ENCODE results near the gene CREB3L2.

CREB3L2 gene

DNA sequence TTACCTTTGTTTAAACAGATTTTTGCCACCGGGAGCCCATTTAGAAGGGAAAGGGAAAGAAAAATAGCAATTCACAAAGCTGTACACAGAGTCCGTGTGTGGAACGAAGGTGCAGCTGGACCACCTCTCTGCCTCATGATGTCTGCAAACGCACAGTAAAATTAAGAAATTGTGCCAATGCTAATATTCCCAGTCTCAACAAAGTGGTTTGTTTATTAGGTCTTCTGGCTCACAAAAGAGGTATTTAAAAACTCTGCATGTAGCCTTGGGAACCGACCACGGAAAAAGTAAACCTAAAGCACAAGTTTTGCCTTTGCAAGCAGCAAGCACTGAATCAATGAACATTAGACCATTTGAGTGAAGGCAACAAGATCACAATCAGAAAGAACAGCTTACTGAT, 57.7 kb downstream of the CREB3L2 start:
- H3K4me3 ChIP-seq (ENCODE audit: low read depth, low read length), result no peak overlapping the region
- CTCF ChIA-PET, result interaction anchor here (0.7 kb wide), 1 partner anchor 44 kb away, joined by 3 read pairs; no protein-coding TSS in a partner anchor
- H3K9me3 ChIP-seq (ENCODE audit: control insufficient read depth, insufficient read depth, low read depth, low read length), result no peaks in the 10 kb centered on the region
- H3K4me1 ChIP-seq (ENCODE audit: control insufficient read depth, insufficient read depth, low read length), result no peaks in the 10 kb centered on the region
- H3K27ac ChIP-seq (ENCODE audit: extremely low read depth, low read depth, low read length), result no peak overlapping the region
- H3K36me3 ChIP-seq (ENCODE audit: control insufficient read depth in 2 of 2, insufficient read depth in 1 of 2, low read length in 2 of 2), result no peaks in the 10 kb centered on the region
- TF ChIP-seq, protein P1, sequence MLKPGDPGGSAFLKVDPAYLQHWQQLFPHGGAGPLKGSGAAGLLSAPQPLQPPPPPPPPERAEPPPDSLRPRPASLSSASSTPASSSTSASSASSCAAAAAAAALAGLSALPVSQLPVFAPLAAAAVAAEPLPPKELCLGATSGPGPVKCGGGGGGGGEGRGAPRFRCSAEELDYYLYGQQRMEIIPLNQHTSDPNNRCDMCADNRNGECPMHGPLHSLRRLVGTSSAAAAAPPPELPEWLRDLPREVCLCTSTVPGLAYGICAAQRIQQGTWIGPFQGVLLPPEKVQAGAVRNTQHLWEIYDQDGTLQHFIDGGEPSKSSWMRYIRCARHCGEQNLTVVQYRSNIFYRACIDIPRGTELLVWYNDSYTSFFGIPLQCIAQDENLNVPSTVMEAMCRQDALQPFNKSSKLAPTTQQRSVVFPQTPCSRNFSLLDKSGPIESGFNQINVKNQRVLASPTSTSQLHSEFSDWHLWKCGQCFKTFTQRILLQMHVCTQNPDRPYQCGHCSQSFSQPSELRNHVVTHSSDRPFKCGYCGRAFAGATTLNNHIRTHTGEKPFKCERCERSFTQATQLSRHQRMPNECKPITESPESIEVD (tag by site-specific recombination; IDR thresholded peaks at IDR 0.05), result peak; percentile 60
- TF ChIP-seq ZNF423 (tag by site-specific recombination; IDR thresholded peaks at IDR 0.05), result no peak
- POLR2A ChIA-PET, result no interaction called here

DNA sequence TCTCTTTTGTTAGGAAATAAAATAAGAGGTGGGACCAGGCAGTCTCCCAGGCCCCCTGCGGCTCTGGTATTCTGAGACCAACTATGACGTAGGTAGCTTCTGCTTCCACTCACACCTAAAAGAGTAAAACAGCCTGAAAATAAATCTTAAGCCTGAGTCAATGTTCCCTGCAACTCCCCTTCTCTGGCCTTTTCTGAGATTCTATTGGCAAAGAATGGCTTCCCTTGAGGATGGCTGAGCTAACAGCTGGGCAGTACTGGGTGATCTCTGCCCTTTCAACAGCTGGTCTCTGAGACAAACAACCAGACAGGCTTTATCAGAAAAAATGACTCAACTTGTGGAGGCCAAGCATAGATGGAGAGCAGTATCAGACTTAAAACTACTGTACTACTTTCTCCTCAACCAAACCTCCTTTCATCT, 58.7 kb downstream of the CREB3L2 start:
- Histone ChIP-seq H3K36me3 (ENCODE audit: control insufficient read depth in 2 of 2, insufficient read depth in 1 of 2, low read length in 2 of 2) (no peaks in the 10 kb centered on the region), H3K4me1 (ENCODE audit: control insufficient read depth, insufficient read depth, low read length) (no peaks in the 10 kb centered on the region), H3K4me3 (ENCODE audit: low read depth, low read length) (no peak overlapping the region), H3K9me3 (ENCODE audit: control insufficient read depth, insufficient read depth, low read depth, low read length) (no peaks in the 10 kb centered on the region), H3K27ac (ENCODE audit: extremely low read depth, low read depth, low read length) (no peak overlapping the region)
- ChIA-PET CTCF (no interaction called here), POLR2A (interaction anchor here (1.0 kb wide), 1 partner anchor 59 kb away, joined by 3 read pairs; the partner anchor contains the start of gene CREB3L2)
- TF ChIP-seq, protein P2, sequence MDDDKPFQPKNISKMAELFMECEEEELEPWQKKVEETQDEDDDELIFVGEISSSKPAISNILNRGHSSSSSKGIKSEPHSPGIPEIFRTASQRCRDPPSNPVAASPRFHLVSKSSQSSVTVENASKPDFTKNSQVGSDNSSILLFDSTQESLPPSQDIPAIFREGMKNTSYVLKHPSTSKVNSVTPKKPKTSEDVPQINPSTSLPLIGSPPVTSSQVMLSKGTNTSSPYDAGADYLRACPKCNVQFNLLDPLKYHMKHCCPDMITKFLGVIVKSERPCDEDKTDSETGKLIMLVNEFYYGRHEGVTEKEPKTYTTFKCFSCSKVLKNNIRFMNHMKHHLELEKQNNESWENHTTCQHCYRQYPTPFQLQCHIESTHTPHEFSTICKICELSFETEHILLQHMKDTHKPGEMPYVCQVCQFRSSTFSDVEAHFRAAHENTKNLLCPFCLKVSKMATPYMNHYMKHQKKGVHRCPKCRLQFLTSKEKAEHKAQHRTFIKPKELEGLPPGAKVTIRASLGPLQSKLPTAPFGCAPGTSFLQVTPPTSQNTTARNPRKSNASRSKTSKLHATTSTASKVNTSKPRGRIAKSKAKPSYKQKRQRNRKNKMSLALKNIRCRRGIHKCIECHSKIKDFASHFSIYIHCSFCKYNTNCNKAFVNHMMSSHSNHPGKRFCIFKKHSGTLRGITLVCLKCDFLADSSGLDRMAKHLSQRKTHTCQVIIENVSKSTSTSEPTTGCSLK (tag by site-specific recombination; IDR thresholded peaks at IDR 0.05), result no peak
- peak; percentile 57; the same call in 1 of the 2 replicates for TF ChIP-seq ZNF629 (tag by site-specific recombination; IDR thresholded peaks at IDR 0.05)

DNA sequence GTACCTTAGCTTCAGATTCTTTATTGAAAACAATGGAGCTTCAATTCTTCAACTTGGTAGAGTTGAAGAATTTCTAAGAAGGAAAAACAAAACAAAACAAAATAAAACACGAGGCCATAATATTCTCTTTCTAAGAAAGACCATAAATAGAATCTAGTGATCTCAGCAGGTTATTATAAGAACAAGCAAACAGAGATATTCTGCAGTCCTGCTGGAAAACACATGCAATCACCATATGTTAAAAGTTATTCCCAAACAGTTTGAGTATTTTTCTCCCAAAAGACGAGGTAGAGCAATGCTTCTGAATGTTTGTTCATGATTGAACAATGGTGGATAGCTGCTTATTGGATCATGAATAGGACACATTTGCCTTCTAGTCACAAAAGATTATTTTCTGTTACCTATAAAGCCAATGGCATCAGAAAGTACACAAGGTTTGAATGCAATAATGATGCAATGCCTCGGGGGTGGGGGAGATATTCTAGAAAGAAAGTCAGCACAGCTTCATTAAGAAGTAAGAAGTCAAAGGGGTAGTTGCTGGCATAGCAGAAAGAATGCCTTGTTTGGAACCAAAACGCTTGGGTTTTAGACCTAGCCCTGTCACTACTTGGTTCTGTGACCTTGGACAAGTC, 59.3 kb downstream of the CREB3L2 start:
- Histone ChIP-seq H3K9me3 (ENCODE audit: control insufficient read depth, insufficient read depth, low read depth, low read length) (no peaks in the 10 kb centered on the region), H3K36me3 (ENCODE audit: control insufficient read depth in 2 of 2, insufficient read depth in 1 of 2, low read length in 2 of 2) (no peaks in the 10 kb centered on the region), H3K27ac (ENCODE audit: extremely low read depth, low read depth, low read length) (no peak overlapping the region), H3K4me3 (ENCODE audit: low read depth, low read length) (no peak overlapping the region), H3K4me1 (ENCODE audit: control insufficient read depth, insufficient read depth, low read length) (no peaks in the 10 kb centered on the region)
- POLR2A ChIA-PET, result interaction anchor here (1.0 kb wide), 1 partner anchor 60 kb away, joined by 3 read pairs; the partner anchor contains the start of gene CREB3L2
- TF ChIP-seq, protein P3, sequence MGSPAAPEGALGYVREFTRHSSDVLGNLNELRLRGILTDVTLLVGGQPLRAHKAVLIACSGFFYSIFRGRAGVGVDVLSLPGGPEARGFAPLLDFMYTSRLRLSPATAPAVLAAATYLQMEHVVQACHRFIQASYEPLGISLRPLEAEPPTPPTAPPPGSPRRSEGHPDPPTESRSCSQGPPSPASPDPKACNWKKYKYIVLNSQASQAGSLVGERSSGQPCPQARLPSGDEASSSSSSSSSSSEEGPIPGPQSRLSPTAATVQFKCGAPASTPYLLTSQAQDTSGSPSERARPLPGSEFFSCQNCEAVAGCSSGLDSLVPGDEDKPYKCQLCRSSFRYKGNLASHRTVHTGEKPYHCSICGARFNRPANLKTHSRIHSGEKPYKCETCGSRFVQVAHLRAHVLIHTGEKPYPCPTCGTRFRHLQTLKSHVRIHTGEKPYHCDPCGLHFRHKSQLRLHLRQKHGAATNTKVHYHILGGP (tag by site-specific recombination; IDR thresholded peaks at IDR 0.05), result peak; percentile 96
- TF ChIP-seq ZNF221 (tag by site-specific recombination; IDR thresholded peaks at IDR 0.05; ENCODE audit: borderline replicate concordance) (no peak), OSR2 (tag by site-specific recombination; IDR thresholded peaks at IDR 0.05) (no peak), ZNF654 (tag by site-specific recombination; IDR thresholded peaks at IDR 0.05; ENCODE audit: low read depth) (no peak), ZNF157 (tag by site-specific recombination; IDR thresholded peaks at IDR 0.05) (no peak)
- TF ChIP-seq, protein P1 (tag by site-specific recombination; IDR thresholded peaks at IDR 0.05), result 0 out of 2 replicates have a peak, but pooled peaks have one; percentile 20
- CTCF ChIA-PET, result no interaction called here
